K562 (cell line): ENCODE results near the gene OR2C3. TPM values are rescaled to one million over a fixed set of nuclear protein-coding genes. Genes with fewer than 3 reads are reported as not detected.
A peak's percentile ranks its signal among the peaks of the same experiment; 100 is the strongest.

Experiments used
- ATAC-seq: fragments of 200-7000 bp; cut with Tn5 transposase; 3 replicates; pipeline ENCODE4 v1.9.1; 2020; ENCODE audit warnings: moderate library complexity
- BruUV-seq: library from RNA; stranded (reverse); fragments of 400-500 nt; replicated peaks from 2 replicates; lab custom pipeline; 2021; lab: Mats Ljungman, UMichigan
- CTCF ChIA-PET: fragments of 300-600 bp; formaldehyde crosslinking; extraction: SDS; loops from one replicate; lab custom pipeline; 2021; ENCODE audit warnings: low intra/inter-chr PET ratio; lab: Yijun Ruan, JAX
- POLR2A ChIA-PET: fragments of 300-600, 350-650 bp; sonication (Branson Sonifier 250); formaldehyde crosslinking; extraction: SDS; loops from one replicate; lab custom pipeline; 2021; ENCODE audit warnings: antibody characterized with exemption, inconsistent platforms; lab: Yijun Ruan, JAX
- DNase-seq, 4 experiments: peaks; one replicate each; pipeline versions ENCODE4 v3.0.0 to v3.0.0-alpha.2; 2011 to 2018; ENCODE audit warnings: low spot score in 3 of 4, mixed read lengths in 3 of 4; ENCODE audit errors: extremely low read depth in 1 of 4
- FAIRE-seq: peaks from 2 replicates; lab custom pipeline; 2011; peaks lifted over from hg19 to GRCh38; lab: Jason Lieb, UNC
- H2AFZ ChIP-seq: 2 replicates; pipeline ENCODE4 v1.6.0; 2011; ENCODE audit warnings: low read depth, low read length, control low read depth, inconsistent platforms
- H3K27ac ChIP-seq: fragments of 200-600 bp; 3 replicates; pipeline ENCODE4 v1.8.0; 2011; ENCODE audit warnings: low read depth, mild to moderate bottlenecking, control low read depth, inconsistent platforms, low read length, moderate library complexity, mixed read lengths; ENCODE audit errors: extremely low read depth
- H3K27me3 ChIP-seq, 2 experiments: fragments of 300-600 bp in 1 of 2; 2 replicates in 1 of 2; 3 replicates in 1 of 2; pipeline versions ENCODE4 v1.6.0 to v1.8.0; 2011; ENCODE audit warnings: inconsistent platforms in 2 of 2, low read length in 2 of 2, mild to moderate bottlenecking in 1 of 2, mixed read lengths in 1 of 2, moderate library complexity in 1 of 2; ENCODE audit not compliant: control insufficient read depth in 2 of 2, insufficient read depth in 2 of 2
- H3K36me3 ChIP-seq: fragments of 300-600 bp; 3 replicates; pipeline ENCODE4 v1.8.0; 2011; ENCODE audit warnings: mild to moderate bottlenecking, low read length, inconsistent platforms; ENCODE audit not compliant: control insufficient read depth, insufficient read depth
- H3K4me1 ChIP-seq, 2 experiments: fragments of 200-600 bp in 1 of 2; replicated peaks in 1 of 2; 2 replicates in 1 of 2; 3 replicates in 1 of 2; pipeline versions ENCODE4 v1.5.1 to v1.8.0; 2011; ENCODE audit warnings: inconsistent platforms in 2 of 2, low read length in 2 of 2, mild to moderate bottlenecking in 1 of 2, mixed read lengths in 1 of 2, moderate library complexity in 1 of 2; ENCODE audit not compliant: control insufficient read depth in 2 of 2, insufficient read depth in 2 of 2
- H3K4me2 ChIP-seq: 2 replicates; pipeline ENCODE4 v1.6.1; 2011; ENCODE audit warnings: low read length, control low read depth, inconsistent platforms, mixed read lengths; ENCODE audit not compliant: insufficient read depth
- H3K4me3 ChIP-seq: fragments of 200-600 bp; sonication (generic), shearing (Covaris generic); 2 replicates; pipeline ENCODE4 v1.5.1; 2016; ENCODE audit warnings: control low read depth, inconsistent platforms
- H3K79me2 ChIP-seq: fragments of 200-600 bp; 3 replicates; pipeline ENCODE4 v1.8.0; 2011; ENCODE audit warnings: low read length, inconsistent platforms; ENCODE audit not compliant: control insufficient read depth, insufficient read depth
- H3K9ac ChIP-seq, 2 experiments: 2 replicates each; pipeline versions ENCODE4 v1.6.0 to v1.6.1; 2011; ENCODE audit warnings: low read depth in 2 of 2, low read length in 2 of 2, control low read depth in 1 of 2, inconsistent platforms in 1 of 2, mild to moderate bottlenecking in 1 of 2, mixed read lengths in 1 of 2; ENCODE audit not compliant: insufficient read depth in 1 of 2
- H3K9me1 ChIP-seq: one replicate; pipeline ENCODE4 v1.6.0; 2011; ENCODE audit warnings: inconsistent platforms, mild to moderate bottlenecking, low read length, moderate library complexity; ENCODE audit not compliant: control insufficient read depth, insufficient read depth
- H3K9me3 ChIP-seq: replicated peaks from 2 replicates; pipeline ENCODE4 v1.5.1; 2011; ENCODE audit warnings: low read depth, low read length, inconsistent platforms; ENCODE audit not compliant: control insufficient read depth, insufficient read depth
- H4K20me1 ChIP-seq: replicated peaks from 2 replicates; pipeline ENCODE4 v1.6.1; 2011; ENCODE audit warnings: low read length, inconsistent platforms, mixed read lengths; ENCODE audit not compliant: control insufficient read depth, insufficient read depth
- ARID2 ChIP-seq: fragments of 450-650 bp; IDR thresholded peaks from 2 replicates; pipeline ENCODE4 v1.6.1; 2017; ENCODE audit warnings: antibody characterized with exemption, mild to moderate bottlenecking
- E2F3 ChIP-seq: fragments of 250-450 bp; sonication (Bioruptor Pico); IDR thresholded peaks from 2 replicates; pipeline ENCODE4 v1.4.0; 2020; ENCODE audit warnings: mild to moderate bottlenecking
- EZH2 ChIP-seq: IDR thresholded peaks from 2 replicates; pipeline ENCODE4 v1.6.1; 2012; ENCODE audit warnings: low read depth, mild to moderate bottlenecking, inconsistent platforms, low read length, borderline replicate concordance
- KAT2B ChIP-seq: IDR thresholded peaks from one replicate; pipeline ENCODE4 v1.6.1; 2012; ENCODE audit warnings: low read depth, mild to moderate bottlenecking, control low read depth, inconsistent platforms, low read length, moderate library complexity
- L3MBTL2 ChIP-seq: fragments of 450-650 bp; IDR thresholded peaks from 2 replicates; pipeline ENCODE4 v1.6.1; 2016; ENCODE audit warnings: mild to moderate bottlenecking, moderate library complexity
- NUFIP1 ChIP-seq: fragments of 450-650 bp; IDR thresholded peaks from 2 replicates; pipeline ENCODE4 v1.6.1; 2018; ENCODE audit not compliant: partially characterized antibody
- POLR2H ChIP-seq: IDR thresholded peaks from 2 replicates; pipeline ENCODE4 v1.6.1; 2016; ENCODE audit warnings: missing genetic modification characterization, low read depth, mild to moderate bottlenecking, control low read depth, missing compliant biosample characterization, moderate library complexity
- PYGO2 ChIP-seq: fragments of 450-650 bp; IDR thresholded peaks from 2 replicates; pipeline ENCODE4 v1.6.1; 2016; ENCODE audit warnings: mild to moderate bottlenecking, missing genetic modification characterization, moderate library complexity, missing compliant biosample characterization
- SLC30A9 ChIP-seq: fragments of 250-450 bp; sonication (Bioruptor Pico); IDR thresholded peaks from 2 replicates; pipeline ENCODE4 v1.8.0; 2022; ENCODE audit warnings: mild to moderate bottlenecking, moderate library complexity
- TAF1 ChIP-seq: IDR thresholded peaks from 2 replicates; pipeline ENCODE4 v1.6.1; 2011; ENCODE audit warnings: mild to moderate bottlenecking, low read length, moderate library complexity; ENCODE audit not compliant: insufficient read depth, control insufficient read depth, severe bottlenecking; ENCODE audit errors: extremely low read depth
- XRCC5 ChIP-seq: fragments of 200-400 bp; formaldehyde crosslinking; IDR thresholded peaks from 2 replicates; pipeline ENCODE4 v1.6.1; 2017; ENCODE audit warnings: low read depth, mild to moderate bottlenecking, low read length
- ZNF324 ChIP-seq: fragments of 250-450 bp; sonication (Bioruptor Pico); IDR thresholded peaks from 2 replicates; pipeline ENCODE4 v1.4.0; 2020; ENCODE audit warnings: mild to moderate bottlenecking
- ZNF75A ChIP-seq: fragments of 450-650 bp; formaldehyde crosslinking; IDR thresholded peaks from 2 replicates; pipeline ENCODE4 v1.4.0; 2020; ENCODE audit warnings: mild to moderate bottlenecking
- WGBS: fragments of 100-300 bp; shearing (Covaris generic); methylation state at CpG from one replicate; pipeline ENCODE4 v1.1.6; 2016; ENCODE audit warnings: low coverage, mixed read lengths; ENCODE audit not compliant: insufficient coverage; ENCODE audit errors: missing lambda C conversion rate; 5-methylcytosine and 5-hydroxymethylcytosine counted together
- in situ Hi-C: fragments of 300-500 bp; cut with MboI; formaldehyde crosslinking; loops from 4 replicates; pipeline ENCODE4 v1.15.0; 2018; ENCODE audit warnings: inconsistent platforms, mixed read lengths
- intact Hi-C: fragments of 100-400 bp; cut with micrococcal nuclease; formaldehyde crosslinking; loops from 2 replicates; pipeline ENCODE4 v1.14.2; 2022
- polyA plus RNA-seq, 8 experiments: library from polyadenylated mRNA; depleted of rRNA in 4 of 8; stranded (reverse) in 5 of 8; unstranded in 3 of 8; fragments of >200 nt; fragmentation: Nextera tagmentation in 2 of 8; fragmentation: Illumina TruSeq in 1 of 8; extraction: Ambion mirVana in 2 of 8; extraction: Trizol in 1 of 8; gene quantifications; 2 replicates each; pipeline versions ENCODE4 v1.2.1 to v1.2.3, GENCODE V29; 2011 to 2014; ENCODE audit warnings: inconsistent platforms in 1 of 8, missing spikeins in 1 of 8
- total RNA-seq, 7 experiments: library from RNA; depleted of rRNA in 6 of 7; stranded (reverse); fragments of >200 nt in 6 of 7; fragmentation: Illumina TruSeq in 2 of 7; extraction: Trizol in 2 of 7; gene quantifications; 2 replicates each; pipeline versions ENCODE4 v1.2.1 to v1.2.3, GENCODE V29; 2011 to 2021; ENCODE audit warnings: low replicate concordance in 1 of 7
- TF ChIP-seq, protein P1 (sequence below): fragments of 450-650 bp; IDR thresholded peaks from 2 replicates; pipeline ENCODE4 v1.6.1; 2016; ENCODE audit warnings: mild to moderate bottlenecking, moderate library complexity

Gene OR2C3
- total and polyA plus RNA-seq, 9 of the 15 experiments (the other 6 are each of a cell fraction or from before 2014, with no cell fraction given), result under 0.01 to 0.05 (median 0.03) TPM; not detected in 4

DNA sequence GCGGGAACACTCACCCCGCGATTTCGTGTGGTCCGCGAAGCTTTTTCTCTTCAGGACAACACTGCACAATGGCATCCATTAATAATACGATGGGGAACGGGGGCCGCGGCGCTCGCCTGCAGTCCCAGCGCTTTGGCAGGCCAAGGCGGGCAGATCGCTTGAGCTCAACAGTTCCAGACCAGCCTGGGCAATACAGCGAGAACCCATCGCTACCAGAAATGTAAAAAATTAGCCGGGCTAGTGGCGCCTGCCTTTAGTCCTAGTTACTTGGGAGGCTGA lies 17.7 kb downstream of the OR2C3 start:
- intact Hi-C loops (no loop called here), in situ Hi-C loops (no loop called here)
- H3K9me3 ChIP-seq, result no peaks in the 10 kb centered on the region
- no peak overlapping the region for H3K4me3 ChIP-seq
- peak overlapping the region in 1 of 2 experiments; percentile 79; a peak in 2 of 4 replicates for H3K9ac ChIP-seq
- no peak overlapping the region for H3K4me2 ChIP-seq
- no peak for FAIRE-seq
- H3K27ac ChIP-seq, result no peak overlapping the region
- H2AFZ ChIP-seq, result peak overlapping the region; percentile 71
- no peaks in the 10 kb centered on the region for H3K36me3 ChIP-seq
- no peaks in the 10 kb centered on the region for H4K20me1 ChIP-seq
- ChIA-PET POLR2A (no interaction called here), CTCF (no interaction called here)
- no peaks in the 10 kb centered on the region for H3K79me2 ChIP-seq
- peaks cover 14 to 18% of the 10 kb centered on the region in 2 experiments; a peak in 3 of 5 replicates for H3K27me3 ChIP-seq
- BruUV-seq, result no TSS peak
- ATAC-seq, result peak; percentile 28; the same call in 2 of the 3 replicates
- no peak for DNase-seq
- 9% methylated on average over 19 of the region's 19 CpGs for WGBS
- H3K4me1 ChIP-seq, result peaks cover 0 to 11% of the 10 kb centered on the region in 2 experiments; a peak in 3 of 5 replicates
- no peaks in the 10 kb centered on the region for H3K9me1 ChIP-seq
- no peak for TF ChIP-seq TAF1
- no peak for TF ChIP-seq KAT2B
- TF ChIP-seq, protein P1, sequence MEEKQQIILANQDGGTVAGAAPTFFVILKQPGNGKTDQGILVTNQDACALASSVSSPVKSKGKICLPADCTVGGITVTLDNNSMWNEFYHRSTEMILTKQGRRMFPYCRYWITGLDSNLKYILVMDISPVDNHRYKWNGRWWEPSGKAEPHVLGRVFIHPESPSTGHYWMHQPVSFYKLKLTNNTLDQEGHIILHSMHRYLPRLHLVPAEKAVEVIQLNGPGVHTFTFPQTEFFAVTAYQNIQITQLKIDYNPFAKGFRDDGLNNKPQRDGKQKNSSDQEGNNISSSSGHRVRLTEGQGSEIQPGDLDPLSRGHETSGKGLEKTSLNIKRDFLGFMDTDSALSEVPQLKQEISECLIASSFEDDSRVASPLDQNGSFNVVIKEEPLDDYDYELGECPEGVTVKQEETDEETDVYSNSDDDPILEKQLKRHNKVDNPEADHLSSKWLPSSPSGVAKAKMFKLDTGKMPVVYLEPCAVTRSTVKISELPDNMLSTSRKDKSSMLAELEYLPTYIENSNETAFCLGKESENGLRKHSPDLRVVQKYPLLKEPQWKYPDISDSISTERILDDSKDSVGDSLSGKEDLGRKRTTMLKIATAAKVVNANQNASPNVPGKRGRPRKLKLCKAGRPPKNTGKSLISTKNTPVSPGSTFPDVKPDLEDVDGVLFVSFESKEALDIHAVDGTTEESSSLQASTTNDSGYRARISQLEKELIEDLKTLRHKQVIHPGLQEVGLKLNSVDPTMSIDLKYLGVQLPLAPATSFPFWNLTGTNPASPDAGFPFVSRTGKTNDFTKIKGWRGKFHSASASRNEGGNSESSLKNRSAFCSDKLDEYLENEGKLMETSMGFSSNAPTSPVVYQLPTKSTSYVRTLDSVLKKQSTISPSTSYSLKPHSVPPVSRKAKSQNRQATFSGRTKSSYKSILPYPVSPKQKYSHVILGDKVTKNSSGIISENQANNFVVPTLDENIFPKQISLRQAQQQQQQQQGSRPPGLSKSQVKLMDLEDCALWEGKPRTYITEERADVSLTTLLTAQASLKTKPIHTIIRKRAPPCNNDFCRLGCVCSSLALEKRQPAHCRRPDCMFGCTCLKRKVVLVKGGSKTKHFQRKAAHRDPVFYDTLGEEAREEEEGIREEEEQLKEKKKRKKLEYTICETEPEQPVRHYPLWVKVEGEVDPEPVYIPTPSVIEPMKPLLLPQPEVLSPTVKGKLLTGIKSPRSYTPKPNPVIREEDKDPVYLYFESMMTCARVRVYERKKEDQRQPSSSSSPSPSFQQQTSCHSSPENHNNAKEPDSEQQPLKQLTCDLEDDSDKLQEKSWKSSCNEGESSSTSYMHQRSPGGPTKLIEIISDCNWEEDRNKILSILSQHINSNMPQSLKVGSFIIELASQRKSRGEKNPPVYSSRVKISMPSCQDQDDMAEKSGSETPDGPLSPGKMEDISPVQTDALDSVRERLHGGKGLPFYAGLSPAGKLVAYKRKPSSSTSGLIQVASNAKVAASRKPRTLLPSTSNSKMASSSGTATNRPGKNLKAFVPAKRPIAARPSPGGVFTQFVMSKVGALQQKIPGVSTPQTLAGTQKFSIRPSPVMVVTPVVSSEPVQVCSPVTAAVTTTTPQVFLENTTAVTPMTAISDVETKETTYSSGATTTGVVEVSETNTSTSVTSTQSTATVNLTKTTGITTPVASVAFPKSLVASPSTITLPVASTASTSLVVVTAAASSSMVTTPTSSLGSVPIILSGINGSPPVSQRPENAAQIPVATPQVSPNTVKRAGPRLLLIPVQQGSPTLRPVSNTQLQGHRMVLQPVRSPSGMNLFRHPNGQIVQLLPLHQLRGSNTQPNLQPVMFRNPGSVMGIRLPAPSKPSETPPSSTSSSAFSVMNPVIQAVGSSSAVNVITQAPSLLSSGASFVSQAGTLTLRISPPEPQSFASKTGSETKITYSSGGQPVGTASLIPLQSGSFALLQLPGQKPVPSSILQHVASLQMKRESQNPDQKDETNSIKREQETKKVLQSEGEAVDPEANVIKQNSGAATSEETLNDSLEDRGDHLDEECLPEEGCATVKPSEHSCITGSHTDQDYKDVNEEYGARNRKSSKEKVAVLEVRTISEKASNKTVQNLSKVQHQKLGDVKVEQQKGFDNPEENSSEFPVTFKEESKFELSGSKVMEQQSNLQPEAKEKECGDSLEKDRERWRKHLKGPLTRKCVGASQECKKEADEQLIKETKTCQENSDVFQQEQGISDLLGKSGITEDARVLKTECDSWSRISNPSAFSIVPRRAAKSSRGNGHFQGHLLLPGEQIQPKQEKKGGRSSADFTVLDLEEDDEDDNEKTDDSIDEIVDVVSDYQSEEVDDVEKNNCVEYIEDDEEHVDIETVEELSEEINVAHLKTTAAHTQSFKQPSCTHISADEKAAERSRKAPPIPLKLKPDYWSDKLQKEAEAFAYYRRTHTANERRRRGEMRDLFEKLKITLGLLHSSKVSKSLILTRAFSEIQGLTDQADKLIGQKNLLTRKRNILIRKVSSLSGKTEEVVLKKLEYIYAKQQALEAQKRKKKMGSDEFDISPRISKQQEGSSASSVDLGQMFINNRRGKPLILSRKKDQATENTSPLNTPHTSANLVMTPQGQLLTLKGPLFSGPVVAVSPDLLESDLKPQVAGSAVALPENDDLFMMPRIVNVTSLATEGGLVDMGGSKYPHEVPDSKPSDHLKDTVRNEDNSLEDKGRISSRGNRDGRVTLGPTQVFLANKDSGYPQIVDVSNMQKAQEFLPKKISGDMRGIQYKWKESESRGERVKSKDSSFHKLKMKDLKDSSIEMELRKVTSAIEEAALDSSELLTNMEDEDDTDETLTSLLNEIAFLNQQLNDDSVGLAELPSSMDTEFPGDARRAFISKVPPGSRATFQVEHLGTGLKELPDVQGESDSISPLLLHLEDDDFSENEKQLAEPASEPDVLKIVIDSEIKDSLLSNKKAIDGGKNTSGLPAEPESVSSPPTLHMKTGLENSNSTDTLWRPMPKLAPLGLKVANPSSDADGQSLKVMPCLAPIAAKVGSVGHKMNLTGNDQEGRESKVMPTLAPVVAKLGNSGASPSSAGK, result 0 out of 2 replicates have a peak, but pooled peaks have one; percentile 25
- peak; percentile 52 for TF ChIP-seq L3MBTL2
- no peak for TF ChIP-seq ZNF324
- TF ChIP-seq ZNF75A (CRISPR knock-in tag), result no peak
- no peak for TF ChIP-seq XRCC5
- no peak for TF ChIP-seq ARID2
- TF ChIP-seq NUFIP1, result no peak
- no peak for TF ChIP-seq EZH2
- TF ChIP-seq POLR2H (tag), result no peak
- TF ChIP-seq PYGO2 (tag), result no peak
- TF ChIP-seq SLC30A9 (CRISPR knock-in tag), result no peak
- TF ChIP-seq E2F3 (CRISPR knock-in tag), result 0 out of 2 replicates have a peak, but pooled peaks have one; percentile 5
